GM18517 (cell line): ENCODE results near the gene LILRA2.
"Not testable (repeated sequence)": the region's sequence is repeated elsewhere in the genome, so short reads cannot be mapped to it uniquely, and the experiment has no call there.

ENCODE experiments used
- ATAC-seq: cut with Tn5 transposase; IDR thresholded peaks from one replicate; pipeline ENCODE4 v1.9.1; 2021; ENCODE audit warnings: mild to moderate bottlenecking, moderate library complexity; ENCODE audit not compliant: unreplicated experiment

The LILRA2 gene

GRCh38 chr19:54573330-54573872 is at the start of gene LILRA2:
Gene LILRA2 (plus strand): TSS chr19:54573790. CDS start chr19:54573879, 89 bp downstream.
- no peak for ATAC-seq

GRCh38 chr19:54525636-54526035 is 48.0 kb upstream of the LILRA2 start:
- no peak for ATAC-seq

- no peak for ATAC-seq
Measured at GRCh38 chr19:54526972-54527371, 46.6 kb upstream of the LILRA2 start.

GRCh38 chr19:54530866-54531265 is 42.7 kb upstream of the LILRA2 start:
- ATAC-seq = no peak

- ATAC-seq = no peak
Measured at GRCh38 chr19:54532528-54532927, 41.1 kb upstream of the LILRA2 start.

- ATAC-seq = no peak
Measured at GRCh38 chr19:54533476-54533875, 40.1 kb upstream of the LILRA2 start.

- no peak for ATAC-seq
Measured at GRCh38 chr19:54534156-54534555, 39.4 kb upstream of the LILRA2 start.

- ATAC-seq = no peak
Measured at GRCh38 chr19:54535601-54536000, 38.0 kb upstream of the LILRA2 start.

GRCh38 chr19:54536956-54537355 is 36.6 kb upstream of the LILRA2 start:
- ATAC-seq = no peak

GRCh38 chr19:54541712-54542111 is 31.9 kb upstream of the LILRA2 start:
- ATAC-seq = no peak

GRCh38 chr19:54548806-54549205 is 24.8 kb upstream of the LILRA2 start:
- ATAC-seq = no peak

- ATAC-seq = no peak
Measured at GRCh38 chr19:54549224-54549623, 24.4 kb upstream of the LILRA2 start.

GRCh38 chr19:54551293-54551692 is 22.3 kb upstream of the LILRA2 start:
- no peak for ATAC-seq

GRCh38 chr19:54551950-54552912 is 21.4 kb upstream of the LILRA2 start:
- no peak for ATAC-seq

- ATAC-seq = no peak
Measured at GRCh38 chr19:54552913-54553310, 20.7 kb upstream of the LILRA2 start.

- ATAC-seq = no peak
Measured at GRCh38 chr19:54554006-54554405, 19.6 kb upstream of the LILRA2 start.

- no peak for ATAC-seq
Measured at GRCh38 chr19:54554896-54555295, 18.7 kb upstream of the LILRA2 start.

GRCh38 chr19:54556194-54556593 is 17.4 kb upstream of the LILRA2 start:
- no peak for ATAC-seq

- ATAC-seq = no peak
Measured at GRCh38 chr19:54558339-54558738, 15.3 kb upstream of the LILRA2 start.

- no peak for ATAC-seq
Measured at GRCh38 chr19:54560881-54561385, 12.7 kb upstream of the LILRA2 start.

GRCh38 chr19:54561840-54562239 is 11.8 kb upstream of the LILRA2 start:
- no peak for ATAC-seq

GRCh38 chr19:54563206-54563605 is 10.4 kb upstream of the LILRA2 start:
- not testable (repeated sequence) for ATAC-seq
